Stimulated activated CD8-positive, alpha-beta memory T cell treated with anti-CD3 and anti-CD28 coated beads, Interleukin-15, amount 100 ng/mL, for 48 hours (primary cell): ENCODE measurements around the gene KLF7.

Source experiments
- DNase-seq, 2 donors: peaks; one replicate each; pipeline ENCODE4 v3.0.0-alpha.2; 2020; ENCODE audit warnings: low read depth in 2 of 2

Gene KLF7

DNA sequence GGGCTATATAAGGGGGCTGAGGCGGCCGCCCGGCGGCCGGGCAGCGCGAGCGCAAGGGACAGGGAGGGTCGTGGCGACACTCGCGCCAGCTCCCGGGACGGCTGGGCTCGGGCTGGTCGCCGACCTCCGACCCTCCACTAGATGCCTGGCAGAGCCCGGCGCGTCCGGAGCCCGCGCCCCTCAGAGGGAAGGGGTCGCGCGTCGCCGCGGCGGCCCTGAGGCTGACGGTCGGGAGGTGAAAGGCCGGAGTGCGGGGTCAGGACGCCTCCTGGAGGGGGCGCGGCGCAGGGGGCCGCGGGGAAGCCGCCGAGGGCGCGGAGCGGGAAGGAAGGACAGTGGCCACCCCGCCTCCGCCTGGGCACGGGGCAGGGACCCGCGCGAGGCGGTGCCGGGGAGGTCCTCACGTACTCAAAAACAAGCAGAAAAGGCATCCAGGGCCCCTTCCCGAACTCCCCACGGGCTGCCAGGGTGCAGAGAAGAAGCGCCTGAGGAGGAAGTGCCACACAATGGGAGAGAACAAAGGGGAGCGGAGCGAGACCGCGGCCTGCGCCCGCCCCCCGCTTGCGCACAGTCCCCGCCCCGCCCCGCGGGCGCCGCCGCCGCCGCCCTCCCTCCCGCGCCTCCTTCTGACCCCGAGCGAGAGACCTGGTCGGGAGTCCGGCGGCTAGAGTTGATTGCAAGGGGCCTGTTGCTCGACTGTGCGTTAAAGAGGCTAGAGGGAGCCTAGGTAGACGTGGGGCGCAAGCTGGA lies 776 bp upstream of the KLF7 start:
- peak; percentile 46 to 48 for DNase-seq

DNA sequence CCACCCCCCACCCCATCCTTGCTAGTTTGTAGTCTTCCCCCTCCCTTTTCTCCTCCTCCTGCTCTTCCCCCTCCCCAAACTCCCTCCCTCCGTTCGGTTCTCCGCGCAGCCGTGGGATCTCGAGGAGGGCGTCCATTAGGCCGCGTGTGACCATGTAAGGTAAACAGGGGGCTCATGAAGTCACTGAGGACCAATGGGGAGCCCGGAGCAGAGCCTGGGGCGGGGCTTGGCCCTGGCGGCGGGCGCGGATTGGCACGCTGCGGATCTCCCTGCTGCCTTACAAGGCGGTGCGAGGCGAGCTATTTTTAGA lies 246 bp upstream of the KLF7 start:
- peak; percentile 93 to 97 for DNase-seq

DNA sequence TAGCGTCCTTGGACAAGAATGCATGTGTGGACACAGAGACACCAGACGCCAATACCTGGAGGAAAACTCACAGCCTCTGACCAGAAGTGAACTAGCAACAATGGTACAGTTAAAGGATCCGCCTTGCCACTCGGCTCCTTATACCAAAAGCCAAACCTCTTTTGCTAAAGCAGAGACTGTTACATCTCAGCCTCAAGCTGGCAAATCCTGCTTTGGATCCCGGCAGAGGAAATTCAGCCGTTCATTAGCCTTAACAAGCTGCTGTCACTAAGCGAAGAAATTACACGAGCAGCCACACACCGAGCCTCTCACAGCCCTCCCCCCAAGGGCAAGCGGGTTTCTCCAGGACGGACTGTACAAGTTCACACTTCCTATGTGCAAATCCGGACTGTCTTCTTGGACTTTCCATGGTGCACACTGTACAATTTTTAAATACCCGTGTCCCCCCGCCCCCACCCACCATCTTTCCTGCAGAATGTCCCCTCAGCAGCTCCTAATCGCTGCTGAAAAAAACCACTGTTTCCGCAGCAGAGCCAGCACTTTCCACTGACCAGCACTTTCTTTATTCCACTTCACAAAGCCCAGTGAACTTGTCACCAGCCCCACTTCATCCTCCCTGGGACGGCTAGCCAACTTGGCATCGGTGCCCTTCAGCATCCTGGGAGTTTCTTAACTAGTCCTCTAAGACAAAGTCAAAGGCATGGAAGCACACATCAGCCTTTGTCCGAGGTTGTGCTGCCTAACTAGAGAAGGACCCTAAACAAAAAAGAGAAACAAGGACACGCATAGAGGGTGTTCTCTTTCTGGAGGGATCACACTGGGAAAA lies 1.5 kb downstream of the KLF7 start:
- DNase-seq: no peak

DNA sequence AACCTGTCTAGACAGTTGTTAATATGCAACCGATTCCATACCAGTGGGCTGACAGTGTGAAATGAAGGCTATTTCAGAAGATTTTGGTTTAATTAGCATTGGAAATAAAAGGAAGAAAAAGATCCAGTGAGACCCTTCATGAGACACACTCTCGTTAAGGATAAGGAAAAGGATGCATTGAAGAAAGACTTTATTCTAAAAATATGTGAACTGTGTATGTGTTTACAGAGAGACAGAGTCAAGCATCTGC lies 2.1 kb downstream of the KLF7 start:
- DNase-seq: no peak

DNA sequence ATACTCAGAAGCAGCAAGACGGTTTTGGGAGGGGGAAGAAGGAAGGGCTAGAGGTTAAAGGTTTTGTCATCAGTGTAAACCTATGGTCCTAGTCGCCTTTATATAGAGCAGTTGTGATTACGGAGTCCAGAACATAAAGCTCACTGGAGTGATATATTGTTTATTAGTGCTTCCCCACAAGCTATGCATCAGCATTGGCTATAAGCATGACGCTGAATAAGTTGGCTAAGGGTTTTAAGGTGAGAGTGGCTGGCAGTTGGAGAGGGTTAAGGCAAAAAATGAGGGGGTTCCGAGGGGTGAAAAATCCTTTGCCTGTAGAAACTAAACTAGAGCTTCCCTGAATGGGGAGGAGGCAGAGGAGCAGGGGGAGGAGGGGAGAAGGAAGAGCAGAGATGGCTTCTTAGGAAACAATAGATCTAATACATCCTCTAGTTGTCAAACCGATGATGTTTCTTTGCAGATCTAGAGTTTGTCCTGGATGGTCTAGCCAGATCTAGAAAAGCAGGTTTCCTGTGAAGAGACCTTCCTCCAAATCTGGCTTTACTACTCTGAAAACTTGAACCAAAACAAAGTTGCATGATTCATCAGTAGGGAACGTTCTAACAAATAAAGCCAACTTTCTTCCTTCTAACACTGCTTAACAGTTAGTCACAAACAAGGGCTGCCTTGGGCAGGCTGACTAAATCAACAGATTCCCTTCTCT lies 2.5 kb downstream of the KLF7 start:
- DNase-seq: no peak

DNA sequence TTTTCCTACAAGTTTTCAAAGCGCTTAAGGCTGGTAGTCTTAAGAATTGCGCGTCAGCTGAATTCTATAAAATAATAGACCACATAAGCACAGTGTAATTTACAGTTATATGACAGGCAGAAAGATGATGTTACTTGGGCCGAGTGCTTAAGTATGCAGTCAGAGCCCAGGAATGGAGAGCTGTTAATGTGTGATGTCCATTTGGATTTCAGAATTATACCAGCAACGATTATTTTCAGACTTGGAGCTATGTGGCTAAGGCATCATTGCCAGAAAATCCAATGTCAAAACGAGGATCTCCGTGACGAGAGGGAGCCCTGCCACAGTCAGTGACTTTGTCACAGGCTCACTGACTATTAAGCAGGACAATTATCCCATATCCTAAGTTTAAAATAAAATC lies 3.4 kb downstream of the KLF7 start:
- no peak for DNase-seq

DNA sequence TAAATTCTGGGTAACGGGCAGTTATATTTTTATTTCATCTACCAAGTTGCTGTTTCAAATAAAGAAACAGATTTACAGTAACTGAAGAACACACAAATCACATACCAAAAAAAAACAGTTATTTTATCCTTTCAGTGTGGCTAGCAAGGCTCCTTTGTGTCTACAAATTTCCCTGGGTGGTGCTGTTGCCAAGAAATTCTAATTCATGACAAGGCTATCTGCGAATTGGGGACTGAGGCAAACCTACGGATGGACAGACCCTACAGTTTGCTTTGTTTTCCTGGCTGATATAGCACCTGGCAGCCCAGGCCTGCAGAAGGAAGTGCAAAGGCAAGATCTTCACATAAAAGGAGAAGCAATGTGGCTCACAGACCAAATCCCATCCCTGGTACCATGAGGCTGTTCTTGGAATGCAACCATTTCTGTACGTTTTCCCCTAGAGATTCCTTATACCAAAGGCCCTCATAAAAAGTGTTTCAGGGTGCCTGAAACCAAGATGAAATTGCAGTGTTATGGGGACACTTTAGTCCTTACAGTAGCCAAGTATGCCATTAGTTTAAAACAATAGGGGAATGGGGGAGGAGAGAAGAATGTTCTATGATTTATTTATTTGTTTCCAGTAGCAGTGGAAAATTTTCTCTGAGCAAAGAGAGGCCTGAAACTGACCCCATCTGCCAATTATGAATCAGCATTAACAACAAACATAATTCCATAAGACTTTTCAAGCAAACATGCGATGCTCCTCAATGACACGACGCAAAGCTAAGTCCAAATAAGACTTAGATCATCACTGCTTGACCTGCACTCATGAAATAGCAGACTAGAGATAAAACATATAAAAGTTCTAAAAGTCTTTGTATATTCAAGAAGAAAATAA lies 4.3 kb downstream of the KLF7 start:
- no peak for DNase-seq

DNA sequence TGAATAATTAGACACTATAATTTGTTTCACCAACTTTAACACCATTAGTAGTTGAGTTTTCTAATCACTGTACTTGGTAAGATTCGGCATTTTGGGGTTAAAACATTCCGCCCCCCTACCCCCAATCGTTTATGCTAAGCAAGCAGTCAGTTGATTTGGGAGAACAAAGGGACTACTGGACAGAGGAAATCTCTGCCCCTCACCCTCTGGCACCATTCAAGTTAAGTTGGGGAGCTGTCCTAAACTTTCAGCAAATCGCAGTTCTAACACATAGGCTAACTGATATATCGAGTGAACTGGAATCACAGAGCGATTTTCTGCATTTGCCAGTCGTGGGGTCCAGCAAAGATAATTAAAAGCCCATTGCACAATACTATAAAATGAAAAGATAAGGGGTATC lies 5.6 kb downstream of the KLF7 start:
- DNase-seq: no peak

DNA sequence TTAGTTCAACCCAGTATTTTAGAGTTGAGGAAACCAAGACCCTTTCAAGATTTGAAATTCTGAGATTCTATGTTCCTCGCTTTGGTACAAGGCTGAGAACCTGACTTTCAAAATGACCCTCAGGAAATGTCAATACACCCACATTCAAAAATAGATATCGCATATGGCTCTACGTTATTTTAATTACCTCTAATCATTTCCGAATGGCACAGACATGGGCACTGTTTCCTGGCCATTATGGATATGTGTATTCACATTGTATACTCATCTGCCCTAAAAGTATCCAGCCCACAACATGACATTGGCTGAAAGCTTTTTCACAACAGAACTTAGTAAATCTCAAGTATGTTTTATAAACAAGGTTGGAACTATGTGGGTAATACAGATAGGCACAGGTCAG lies 6.7 kb downstream of the KLF7 start:
- no peak for DNase-seq

DNA sequence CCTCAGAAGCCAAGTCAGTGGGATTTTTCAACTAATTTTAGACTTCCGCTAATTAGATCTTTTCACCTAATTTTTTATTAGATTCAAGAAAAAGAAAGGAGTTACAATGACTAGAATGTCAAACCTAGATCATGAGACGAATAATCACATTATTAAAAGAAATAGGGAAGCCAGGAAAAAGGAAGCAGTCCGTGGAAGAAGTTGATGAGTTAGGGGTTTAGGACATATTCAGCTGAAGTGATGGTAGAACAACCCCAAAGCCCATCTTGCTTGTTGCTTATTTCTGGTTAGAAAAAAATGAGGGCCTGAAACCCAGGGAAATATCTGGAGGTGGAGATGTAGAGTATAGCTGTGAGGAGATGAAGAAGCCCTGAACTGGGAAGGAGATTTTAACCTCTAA lies 8.0 kb downstream of the KLF7 start:
- no peak for DNase-seq

DNA sequence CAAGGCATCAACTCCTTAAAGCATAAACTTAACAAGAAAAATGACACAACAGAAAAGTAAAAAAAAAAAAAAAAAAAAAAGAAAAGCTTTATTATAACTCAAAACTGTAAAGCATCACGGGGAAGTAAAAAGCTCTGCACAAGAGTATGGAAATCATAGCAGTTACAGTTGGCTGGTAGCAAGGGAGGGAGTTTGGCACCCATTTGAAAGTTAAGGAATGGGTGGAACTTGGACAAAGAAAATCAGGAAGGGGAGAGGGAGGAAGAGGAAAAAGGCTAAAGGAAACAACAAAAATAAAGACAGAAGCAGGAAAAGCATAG lies 8.6 kb downstream of the KLF7 start:
- DNase-seq: no peak

DNA sequence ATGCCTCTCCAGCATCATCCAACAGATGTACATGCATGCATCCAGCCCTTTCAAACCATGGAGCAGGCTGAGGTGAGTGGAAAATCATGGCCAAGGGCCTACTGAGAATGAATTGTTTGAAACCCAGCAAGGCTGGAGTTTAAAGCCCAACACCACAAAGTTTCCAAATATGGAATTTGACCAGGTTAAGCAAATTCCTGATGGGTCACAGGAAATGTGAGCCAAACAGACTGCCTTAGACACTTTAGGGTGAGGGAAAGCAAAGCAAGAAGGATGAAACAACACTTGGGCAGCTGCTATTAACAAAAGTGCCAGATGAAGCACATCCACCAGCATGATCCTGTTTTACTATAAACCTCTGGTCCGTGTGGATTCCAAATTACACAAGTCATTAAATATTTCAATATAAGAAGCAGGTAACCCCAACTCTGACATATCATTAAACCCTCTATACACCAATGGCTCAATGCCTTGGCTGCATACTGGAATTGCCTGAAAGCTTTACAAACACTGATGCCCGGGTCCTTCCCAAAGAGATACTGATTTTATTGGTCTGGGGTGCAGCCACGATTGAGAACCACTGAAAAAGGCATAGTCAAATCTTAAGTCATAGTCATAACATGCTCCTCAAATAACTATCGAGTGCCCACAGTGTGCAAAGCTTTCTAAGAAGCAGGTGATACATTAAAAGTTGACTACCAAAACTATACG lies 9.1 kb downstream of the KLF7 start:
- DNase-seq: no peak

DNA sequence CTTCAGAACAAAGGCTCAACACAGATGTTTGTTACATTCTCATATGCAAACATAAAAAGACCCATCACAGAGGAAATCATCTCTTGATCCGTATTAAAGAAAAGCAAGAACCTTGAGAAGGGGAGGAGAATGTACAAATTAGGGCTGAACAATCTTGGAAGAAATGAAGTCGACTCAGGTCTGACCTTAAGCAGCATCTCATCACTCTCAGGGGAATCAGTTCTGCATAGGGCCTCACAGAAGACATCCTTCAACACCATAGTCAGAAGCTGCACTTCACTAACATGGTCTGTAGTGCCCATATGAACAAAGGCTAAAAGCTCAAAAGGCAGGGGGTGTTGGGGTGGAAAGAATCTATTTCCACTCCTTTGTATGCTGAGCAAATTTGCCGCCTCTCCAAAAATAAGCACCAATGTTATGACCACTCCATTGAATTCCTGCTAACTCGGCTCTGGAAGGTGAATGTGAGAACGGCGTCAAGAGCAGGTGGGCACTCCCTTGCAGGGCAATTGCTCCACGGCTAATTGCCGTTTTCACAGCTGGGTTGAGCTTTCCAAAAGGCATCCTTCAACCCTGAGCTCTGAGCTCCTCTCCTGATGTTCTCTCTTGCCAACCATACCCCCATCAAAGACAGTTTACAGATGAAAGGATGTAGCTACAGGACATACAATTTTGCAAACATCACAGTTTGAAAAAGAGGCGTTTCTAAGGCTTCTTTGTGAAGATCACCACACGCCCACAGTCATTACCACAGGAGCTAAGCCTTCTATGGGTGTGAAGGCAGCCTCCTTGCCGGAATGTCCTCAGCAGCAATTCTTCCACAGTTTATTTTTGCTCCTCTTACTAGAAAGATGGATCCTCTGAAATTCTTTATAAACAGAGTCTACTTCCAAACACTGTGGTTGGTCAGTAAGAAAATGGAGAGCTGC lies 10.0 kb downstream of the KLF7 start:
- no peak for DNase-seq

DNA sequence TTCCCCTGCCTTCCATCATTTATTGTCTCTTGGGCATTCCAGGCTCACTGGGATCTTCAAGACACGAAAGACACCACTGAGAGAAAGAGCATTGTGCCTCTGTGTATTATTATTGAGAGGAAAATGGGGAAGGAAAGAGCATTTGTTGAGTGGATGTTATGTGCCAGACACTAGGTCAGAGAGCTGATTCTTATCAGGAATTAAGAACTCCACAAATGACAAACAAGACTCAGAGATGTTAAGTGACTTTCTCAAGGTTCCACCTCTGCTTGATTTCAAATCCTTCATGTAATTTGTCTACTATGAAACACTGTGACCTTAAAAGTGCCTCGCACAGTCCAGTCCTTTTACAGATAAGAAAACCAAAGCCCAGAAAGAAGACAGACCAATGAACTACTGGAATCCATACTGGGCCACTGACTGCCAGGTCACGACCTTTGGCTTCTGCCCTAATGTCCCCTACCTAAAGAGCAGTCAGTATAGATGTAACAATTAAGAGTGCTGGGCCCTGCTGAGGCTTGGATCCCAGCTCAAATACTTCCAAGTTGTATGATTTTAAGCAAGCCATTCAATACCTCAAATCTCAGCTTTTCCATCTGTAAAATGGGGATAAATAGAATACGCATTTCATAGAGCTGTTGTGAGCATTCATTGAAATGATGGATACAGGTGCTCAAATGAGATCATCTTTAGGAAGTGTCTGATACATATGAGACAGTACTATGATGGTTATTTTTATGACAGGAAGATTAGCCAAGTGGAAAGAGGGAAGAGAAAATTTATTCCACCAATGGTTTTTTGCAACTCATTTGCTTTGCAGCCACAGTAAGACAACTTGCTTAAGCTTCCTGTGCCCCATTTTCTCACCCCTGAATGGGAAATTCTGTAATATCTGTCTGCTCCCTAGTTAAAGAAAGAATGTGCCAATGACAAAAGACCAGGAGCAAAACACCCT lies 10.9 kb downstream of the KLF7 start:
- no peak for DNase-seq

DNA sequence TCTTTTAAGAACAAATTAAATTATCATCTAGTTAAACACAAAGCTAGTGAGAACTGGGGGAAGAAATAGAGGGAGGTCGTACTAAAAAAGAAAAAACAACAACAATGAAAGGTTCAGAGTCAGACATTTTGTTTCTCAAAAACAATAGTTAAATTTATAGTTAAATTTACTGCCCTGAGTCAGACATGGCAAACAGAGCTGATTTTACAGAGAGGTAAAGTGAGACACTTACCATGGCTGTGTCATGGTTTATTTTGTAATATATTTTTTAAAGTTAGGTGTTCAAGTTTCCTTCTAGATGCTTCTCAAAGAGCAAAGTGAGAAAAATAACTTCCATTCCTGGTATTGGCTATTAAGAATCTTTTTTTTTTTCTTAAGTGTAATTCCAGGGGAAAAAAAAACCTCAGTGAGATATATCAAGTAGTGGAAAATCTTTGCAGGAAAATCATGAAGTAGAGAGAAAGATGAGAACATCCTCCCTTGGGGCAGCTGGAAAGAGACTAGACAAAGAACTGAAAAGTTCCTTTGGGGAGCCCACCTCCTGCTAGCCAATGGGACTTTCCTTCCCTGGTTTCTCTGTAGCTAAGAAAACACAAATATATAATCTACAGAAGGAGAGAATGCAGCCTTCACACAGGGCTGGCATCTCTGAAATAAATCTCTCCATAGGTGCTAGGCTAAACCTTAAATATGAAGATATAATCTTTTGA lies 12.3 kb downstream of the KLF7 start:
- no peak for DNase-seq

DNA sequence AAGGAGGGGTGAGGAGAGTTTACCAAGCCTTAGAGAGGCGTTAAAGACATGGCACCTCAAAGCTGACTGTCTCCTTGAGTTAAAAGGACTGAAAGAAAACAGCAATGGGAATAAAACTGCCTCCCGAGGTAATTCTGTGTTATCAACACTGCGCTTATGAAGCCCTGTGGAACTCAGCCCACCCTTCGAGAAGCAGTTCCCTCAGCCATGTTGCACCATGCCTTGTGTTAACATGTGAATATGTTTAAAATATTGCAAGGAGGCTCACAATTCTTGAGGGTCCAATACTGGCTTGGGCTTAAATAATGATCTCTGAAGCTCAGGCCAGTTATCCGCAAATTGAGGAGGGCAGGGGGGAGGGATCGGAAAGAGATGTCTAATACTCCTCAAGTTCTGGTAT lies 14.7 kb downstream of the KLF7 start:
- DNase-seq: no peak

DNA sequence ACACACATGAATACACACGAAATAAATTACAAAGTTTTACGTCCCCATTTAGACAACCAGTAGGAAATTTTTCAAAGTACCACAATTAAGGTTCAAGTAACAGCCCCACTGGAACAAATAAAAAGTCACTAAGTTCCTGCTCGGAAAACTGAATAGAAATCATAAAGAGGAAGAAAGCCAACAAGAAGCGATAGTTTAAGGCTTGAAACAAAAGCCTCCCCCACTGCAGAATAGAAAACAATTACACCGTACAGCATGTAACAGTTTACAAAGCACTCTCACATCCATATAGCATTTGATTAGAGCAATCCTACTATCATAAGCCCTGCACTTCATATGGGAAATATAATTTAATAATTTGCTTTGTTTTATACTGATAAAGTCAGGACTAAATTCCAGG lies 15.5 kb downstream of the KLF7 start:
- DNase-seq: no peak

DNA sequence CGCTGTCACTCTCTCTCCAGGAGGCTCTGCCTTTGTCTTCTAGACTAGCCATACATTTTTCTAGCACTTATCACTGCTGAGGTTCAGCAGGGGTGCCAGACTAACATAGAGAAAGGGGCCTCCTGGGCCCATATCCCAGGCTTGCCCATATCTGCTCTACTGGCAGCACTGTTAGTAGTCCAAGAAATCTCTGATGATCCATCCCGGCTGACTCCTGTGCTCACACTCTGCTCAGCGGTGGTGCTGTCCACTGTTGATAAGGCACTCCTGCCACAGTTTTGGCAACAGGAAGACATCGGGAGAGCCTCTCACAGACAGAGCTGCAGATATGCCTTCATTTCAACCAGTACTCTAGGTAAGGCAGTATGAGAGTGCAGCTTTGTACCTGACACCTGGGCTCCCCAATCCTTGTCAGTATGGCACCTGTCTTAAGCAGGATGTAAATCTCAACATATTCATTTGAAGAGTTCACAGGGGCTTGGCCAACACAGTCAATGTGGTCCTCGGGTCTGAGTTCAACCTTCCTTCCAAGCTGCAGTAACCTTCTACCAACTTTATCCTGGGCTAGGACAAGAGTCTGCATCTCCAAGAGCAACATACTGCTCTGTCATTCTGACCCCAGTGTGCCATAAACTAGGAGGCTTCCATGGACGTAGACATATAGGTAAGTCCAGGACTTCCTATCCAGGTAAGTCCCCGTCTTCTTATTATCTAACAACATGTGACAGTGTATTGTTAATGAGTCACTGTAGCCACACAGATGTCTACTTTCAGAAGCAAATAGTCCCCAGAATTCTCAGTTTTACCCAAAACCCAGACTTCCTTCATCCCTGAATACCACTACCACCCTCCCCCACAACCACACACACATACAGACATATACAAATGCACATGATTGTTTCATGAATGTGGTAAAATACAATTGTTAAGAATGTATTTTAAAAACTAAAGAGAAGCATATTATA lies 16.2 kb downstream of the KLF7 start:
- DNase-seq: no peak
